Fibroblast of skin of back (primary cell): Measurements from ENCODE around the gene SDS.

Experiments
- DNase-seq: peaks from one replicate; pipeline ENCODE4 v3.0.0-alpha.2; 2013

Gene SDS

DNA sequence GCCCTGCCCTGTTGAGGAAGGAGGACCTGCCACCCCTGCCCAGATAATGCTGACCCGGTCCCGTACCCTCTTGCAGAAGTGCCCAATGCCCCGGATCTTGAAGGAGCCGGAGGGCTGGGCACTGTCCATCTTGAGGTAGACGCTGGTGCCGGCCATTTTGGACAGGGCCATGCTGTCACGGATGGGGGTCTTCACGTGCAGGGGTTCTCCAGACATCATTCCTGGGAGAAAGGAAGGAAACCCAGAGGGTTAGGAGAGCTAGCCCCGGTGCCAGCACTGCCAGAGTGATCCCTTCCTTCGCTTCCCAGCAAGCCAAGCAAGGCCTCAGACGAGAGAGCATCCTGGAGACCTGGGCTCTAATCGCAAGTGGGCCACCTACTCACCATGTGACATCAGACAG is 4.2 kb downstream of the SDS start:
- no peak for DNase-seq

DNA sequence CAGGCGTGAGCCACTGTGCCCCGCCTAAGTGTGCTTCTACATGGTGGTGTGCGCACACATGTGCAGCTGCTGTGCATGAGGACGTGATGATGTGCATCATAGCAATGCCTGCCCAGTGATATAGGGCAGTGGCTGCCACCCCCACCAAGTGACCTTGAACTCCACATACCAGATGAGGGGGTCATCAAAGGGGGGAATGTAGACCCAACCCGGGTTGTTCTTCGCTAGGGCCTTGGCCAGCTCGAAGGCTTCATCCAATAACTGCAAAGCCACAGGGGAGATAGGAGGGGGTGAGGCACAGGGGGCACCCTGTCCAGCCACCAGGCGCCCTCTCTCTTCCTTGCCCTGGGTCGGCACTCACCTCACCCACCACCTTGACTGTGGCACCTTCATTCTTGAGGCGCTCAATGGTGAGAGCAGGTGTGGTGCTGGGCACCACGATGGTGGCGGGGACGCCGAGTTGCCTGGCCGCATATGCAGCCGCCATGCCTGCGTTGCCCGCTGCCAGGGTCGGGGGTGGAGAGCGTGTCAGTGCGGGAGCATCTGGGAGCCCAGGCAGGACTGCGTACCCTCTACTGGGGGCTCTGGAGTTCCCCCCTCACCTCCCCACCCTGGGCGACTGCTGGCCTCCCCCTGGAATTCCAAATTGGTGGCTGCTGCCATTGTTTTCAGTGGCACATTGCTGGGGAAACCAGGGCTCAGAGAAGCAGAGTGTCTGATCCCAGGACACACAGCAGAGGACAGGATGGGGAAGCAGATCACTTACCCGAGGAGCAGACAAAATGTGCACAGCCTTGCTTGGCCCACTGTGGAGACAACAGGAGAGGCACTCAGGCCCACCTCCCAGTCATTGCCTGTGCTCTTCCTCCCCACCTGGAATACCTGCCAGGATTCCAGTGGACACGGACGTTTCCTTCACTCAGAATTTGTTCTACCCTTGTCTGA is 5.1 kb downstream of the SDS start:
- DNase-seq, result no peak

DNA sequence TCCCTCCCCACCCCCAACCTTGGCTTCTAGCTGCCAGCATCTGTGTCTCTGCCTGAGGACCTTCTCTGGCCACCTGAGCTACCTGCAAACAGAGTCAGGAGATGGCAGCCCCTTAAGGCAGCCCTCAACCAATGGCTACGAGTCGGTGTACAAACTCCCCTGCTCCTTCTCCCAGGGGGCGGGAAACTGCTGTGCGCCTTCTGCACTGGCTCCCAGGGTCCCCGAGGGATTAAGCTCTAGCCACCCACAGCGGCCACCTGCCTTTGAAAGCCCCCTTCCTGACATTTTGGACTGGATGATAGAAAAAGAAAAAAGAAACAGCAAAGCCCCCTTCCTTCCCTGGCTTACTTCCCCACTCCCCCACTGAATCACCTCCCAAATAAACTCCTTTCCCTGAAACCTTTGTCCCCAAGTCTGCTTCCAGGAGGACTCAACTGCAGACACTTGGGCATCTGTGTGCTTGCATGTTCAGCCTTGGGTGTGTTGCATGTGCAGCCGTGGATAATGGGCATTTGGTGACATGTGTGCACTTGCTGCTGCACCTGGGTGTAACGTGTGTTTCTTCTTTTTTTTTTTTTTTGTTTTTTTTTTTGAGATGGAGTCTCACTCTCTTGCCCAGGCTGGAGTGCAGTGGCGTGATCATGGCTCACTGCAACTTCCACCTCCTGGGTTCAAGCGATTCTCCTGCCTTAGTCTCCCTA is 6.0 kb downstream of the SDS start:
- no peak for DNase-seq

GRCh38 chr12:113396828-113397496 is 6.7 kb downstream of the SDS start:
- DNase-seq, result no peak

GRCh38 chr12:113396200-113396599 is 7.5 kb downstream of the SDS start:
- no peak for DNase-seq

DNA sequence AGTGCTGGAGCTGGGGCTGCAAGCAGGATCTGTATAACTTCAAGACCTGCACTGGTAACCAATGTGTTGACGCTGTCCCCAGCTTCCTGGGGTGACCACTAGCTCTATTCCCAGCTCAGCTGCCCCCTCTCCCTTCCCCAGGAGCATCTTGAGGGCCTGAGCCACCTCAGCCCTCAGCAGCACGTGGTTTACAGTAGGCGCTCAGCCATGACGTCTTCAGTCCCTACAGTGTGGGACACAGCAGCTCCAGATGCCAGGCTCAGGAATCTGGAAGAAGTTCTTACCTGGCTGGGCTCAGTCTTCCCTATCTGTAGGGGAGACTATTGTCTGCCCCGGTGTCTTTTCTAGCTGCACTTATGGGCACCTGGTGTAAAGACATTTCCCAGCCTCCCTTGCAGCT is 8.6 kb downstream of the SDS start:
- no peak for DNase-seq

DNA sequence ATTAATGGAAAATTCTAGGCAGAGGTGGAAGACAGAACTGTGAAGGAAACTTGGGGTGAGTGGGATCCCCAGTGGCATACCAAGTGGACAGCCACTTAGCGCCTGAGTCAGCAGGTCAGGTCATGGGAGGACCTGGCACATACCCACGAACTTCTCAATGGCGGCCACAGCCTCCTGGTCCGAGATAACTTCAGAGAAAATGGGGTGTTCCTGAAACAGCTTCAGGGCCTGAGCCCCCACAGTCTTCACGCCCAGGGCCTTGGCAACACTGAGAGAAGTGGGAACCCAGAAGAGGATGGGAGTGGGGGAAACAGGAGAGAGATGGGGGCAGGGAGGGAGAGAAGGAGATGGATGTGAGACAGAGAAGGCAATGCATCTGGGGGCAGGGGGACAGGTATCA is 9.9 kb downstream of the SDS start:
- no peak for DNase-seq

DNA sequence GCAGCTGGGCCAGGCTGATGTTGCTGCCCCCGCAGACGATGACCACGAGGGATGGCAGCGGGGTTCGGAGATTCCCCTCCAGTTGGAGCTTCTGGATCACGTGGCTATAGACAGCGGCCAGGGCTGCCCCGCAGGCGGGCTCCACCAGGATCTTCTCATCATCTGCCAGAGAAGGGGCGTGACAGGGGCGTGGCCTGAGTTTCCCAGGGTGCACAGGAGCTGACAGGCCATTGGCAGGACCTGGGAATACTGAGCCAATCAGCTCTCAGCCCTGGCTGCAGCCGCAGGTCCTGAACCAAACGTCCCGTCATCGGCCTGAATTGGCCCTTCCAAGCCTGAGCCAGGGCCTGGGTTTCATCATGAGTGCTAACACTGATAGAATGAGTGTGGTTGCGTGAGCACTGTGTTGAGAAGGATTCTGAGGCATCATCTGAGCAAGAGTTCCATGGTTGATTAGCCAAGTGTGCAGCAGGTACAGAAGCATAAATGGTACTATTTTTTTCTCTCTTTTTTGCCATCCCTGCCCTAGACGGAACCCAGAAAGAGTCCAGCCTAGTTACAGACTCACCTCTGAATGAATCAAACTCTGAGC is 10.6 kb downstream of the SDS start:
- DNase-seq, result peak; percentile 12

DNA sequence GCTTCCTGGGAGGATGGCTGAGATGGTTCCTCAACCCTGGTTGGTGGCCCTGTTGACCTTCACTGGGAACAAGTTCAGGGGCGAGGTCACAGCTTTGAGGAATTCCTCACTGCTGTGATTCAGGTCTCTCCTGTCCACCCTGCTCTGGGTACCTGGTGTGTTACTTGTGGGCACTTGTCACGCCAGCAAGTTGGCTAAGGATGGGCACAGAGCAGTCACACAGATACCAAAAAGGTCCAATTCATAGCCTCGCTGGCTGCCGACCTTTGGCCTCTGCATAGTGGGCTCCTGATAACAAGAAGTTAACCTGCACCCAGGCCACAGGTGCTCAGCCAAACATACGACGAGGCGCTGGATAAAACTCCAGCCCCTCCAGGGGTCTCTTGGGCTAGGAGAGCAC is 11.2 kb downstream of the SDS start:
- no peak for DNase-seq

GRCh38 chr12:113391650-113392337 is 11.9 kb downstream of the SDS start:
- no peak for DNase-seq

- DNase-seq, result no peak
Observed at GRCh38 chr12:113391145-113391544, 12.5 kb downstream of the SDS start.

- DNase-seq, result no peak
Observed at GRCh38 chr12:113390064-113391043, 13.3 kb downstream of the SDS start.

DNA sequence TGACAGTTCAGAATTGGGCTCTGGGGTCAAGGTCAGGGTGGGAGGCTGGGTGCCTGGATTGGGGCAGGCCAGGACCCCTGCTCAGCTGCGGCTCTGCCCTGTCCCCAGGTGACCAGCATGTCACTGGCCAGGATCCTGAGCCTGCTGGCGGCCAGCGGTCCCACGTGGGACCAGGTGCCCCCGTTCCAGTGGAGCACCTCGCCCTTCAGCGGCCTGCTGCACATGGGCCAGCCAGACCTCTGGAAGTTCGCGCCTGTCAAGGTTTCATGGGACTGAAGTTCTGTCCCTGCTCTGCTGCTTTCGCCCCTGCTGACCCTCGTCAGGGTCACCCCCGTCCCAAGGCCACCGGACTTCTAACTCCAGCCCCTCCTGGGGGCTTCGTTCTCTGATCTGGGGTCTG is 15.3 kb downstream of the SDS start:
- DNase-seq, result no peak

DNA sequence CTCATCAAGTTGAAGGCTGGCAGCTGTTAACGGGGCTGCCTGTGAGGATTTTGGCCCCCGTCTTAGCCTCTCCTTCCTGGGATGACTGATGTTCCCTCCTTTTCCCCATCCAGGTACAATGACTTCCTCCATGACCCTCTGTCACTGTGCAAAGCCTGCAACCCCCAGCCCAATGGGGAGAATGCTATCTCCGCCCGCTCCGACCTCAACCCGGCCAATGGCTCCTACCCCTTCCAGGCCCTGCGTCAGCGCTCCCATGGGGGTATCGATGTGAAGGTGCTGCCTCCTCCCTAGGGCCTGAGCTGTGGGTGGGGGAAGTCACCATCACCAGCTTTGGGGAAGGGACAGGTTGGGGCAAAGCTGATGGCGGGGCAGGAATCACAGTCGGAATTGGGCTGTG is 16.1 kb downstream of the SDS start:
- DNase-seq, result no peak

DNA sequence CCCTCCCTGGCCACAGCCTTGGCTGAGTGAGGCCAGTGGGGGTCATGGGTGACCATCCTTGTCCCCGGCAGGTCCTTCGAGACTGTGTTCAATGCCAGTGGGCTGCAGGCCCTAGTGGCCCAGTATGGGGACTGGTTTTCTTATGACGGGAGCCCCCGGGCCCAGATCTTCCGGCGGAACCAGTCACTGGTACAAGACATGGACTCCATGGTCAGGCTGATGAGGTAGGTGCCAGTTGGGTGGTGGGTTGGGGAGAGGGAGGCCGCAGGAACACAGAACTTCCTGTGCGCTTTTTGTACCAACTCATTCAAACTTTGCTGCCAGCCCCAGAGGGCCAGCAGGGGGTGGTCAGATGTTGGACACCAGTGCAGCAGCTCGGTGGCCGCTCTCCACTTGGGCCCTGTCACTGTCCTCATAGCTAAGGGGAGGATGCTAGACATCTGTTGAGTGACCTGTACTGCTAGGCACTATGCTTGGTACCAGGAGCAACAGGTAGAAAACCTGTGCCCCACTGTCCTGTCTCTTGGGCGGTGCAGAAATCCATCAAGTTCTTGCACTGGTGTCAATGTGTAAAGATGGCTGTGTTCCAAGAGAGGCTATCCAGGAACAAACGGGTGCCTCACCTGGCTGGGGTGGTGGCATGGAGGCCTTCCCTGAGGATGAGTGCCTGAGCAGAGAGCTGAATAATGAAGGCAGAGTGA is 16.7 kb downstream of the SDS start:
- DNase-seq, result no peak

DNA sequence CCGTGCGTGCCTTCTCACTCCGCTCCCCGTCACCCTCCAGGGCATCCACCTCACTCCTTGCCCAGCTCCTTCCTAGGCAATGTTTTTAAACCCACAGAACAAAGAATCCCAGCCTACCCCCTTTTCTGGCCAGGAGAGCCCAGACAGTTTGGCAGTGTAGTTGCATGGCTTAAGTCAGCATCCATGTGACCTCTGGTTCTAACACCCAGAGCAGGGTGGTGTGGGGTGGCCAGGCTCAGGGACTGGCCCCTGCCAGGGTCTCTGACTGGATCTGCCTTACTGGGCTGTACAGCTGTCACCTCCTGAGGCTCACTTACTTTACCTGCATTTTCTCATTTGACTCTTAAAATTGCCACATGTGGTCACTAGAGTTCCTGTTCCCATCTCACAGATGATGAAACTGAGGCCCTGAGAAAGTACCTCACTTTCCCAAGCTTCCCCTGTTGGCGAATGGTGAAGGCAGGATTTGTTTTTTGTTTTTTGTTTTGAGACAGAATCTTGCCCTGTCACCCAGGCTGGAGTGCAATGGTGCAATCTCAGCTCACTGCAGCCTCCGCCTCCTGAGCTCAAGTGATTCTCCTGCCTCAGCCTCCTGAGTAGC is 18.3 kb downstream of the SDS start:
- no peak for DNase-seq

GRCh38 chr12:113384778-113385177 is 18.9 kb downstream of the SDS start:
- DNase-seq, result no peak

DNA sequence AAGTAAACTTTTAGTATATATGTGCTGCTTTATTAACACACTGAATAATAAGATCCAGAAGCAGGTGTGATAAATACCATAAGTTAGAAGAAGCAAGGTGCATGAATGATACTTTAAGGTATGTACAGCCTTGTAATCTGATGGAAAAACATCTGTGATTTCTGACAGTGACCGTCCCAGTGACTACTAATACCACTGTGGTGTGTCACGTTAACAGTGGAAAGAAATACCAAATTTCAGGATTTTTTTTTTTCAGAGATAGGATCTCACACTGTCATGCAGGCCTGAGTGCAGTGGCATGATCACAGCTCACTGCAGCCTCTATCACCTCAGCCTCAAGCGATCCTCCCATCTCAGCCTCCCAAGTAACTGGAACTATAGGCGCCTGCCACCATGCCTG is 21.5 kb downstream of the SDS start:
- DNase-seq, result no peak

GRCh38 chr12:113381220-113381619 is 22.5 kb downstream of the SDS start:
- DNase-seq, result no peak

DNA sequence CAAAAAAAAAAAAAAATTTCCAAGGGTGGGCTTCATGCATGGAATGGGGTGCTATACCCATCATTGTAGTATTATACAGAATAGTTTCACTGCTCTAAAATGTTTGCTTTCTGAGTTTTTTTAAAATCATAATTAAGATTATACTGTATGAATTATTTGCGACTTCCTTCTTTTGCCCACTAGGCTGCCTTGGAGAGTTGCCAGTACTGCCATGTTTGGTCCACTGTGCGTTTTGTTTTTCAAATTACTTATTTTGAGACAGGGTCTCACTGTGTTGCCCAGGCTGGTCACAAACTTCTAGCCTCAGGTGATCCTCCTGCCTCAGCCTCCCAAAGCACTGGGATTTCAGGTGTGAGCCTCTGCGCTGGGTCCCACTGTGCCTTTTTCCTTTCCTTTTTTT is 25.4 kb downstream of the SDS start:
- DNase-seq, result no peak
